ENCODE measurements around the gene KIZ. TPM values are rescaled to one million over a fixed set of nuclear protein-coding genes. Genes with fewer than 3 reads are reported as not detected.

Gene KIZ
- total RNA-seq, 1 experiment from 2014 or later: 9.1 TPM

GRCh38 chr20:21270806-21271205, 144.9 kb downstream of the KIZ start:
- ChIA-PET CTCF (interaction anchor here (0.6 kb wide), 1 partner anchor 151 kb away, joined by 7 read pairs; no protein-coding TSS in a partner anchor), POLR2A (ENCODE audit: low non-redundant PET) (no interaction called here)
- H3K9me3 ChIP-seq (ENCODE audit: low read depth, low read length, poor library complexity, severe bottlenecking): no peaks in the 10 kb centered on the region
- H3K27ac ChIP-seq (ENCODE audit: low read depth, low read length, poor library complexity, severe bottlenecking): no peak overlapping the region
- H3K4me1 ChIP-seq (ENCODE audit: insufficient read depth, low read length, poor library complexity, severe bottlenecking): no peaks in the 10 kb centered on the region
- intact Hi-C loops (cut with micrococcal nuclease; ENCODE audit: unreplicated experiment): no loop called here
- no TSS peak for BruUV-seq (replicated peaks)
- no peaks in the 10 kb centered on the region for H3K27me3 ChIP-seq (replicated peaks; ENCODE audit: insufficient read depth, low read depth, low read length, poor library complexity)
- H3K4me3 ChIP-seq (ENCODE audit: low read depth, low read length, poor library complexity, severe bottlenecking): no peak overlapping the region
- TF ChIP-seq CTCF (conservative IDR thresholded peaks at IDR 0.05; ENCODE audit: low read depth, low read length) (no peak), EZH2 (IDR thresholded peaks at IDR 0.05; ENCODE audit: borderline replicate concordance, low read depth, low read length, poor library complexity, severe bottlenecking) (no peak)
- H3K36me3 ChIP-seq (ENCODE audit: insufficient read depth, low read length, poor library complexity, severe bottlenecking): no peaks in the 10 kb centered on the region
- no peak for DNase-seq (ENCODE audit: low spot score)

GRCh38 chr20:21272279-21272678, 146.4 kb downstream of the KIZ start:
- CTCF ChIA-PET: no interaction called here
- BruUV-seq (replicated peaks): no TSS peak
- no peak overlapping the region for H3K4me3 ChIP-seq (ENCODE audit: low read depth, low read length, poor library complexity, severe bottlenecking)
- DNase-seq (ENCODE audit: low spot score): no peak
- no peaks in the 10 kb centered on the region for H3K9me3 ChIP-seq (ENCODE audit: low read depth, low read length, poor library complexity, severe bottlenecking)
- H3K27me3 ChIP-seq (replicated peaks; ENCODE audit: insufficient read depth, low read depth, low read length, poor library complexity): no peaks in the 10 kb centered on the region
- POLR2A ChIA-PET (ENCODE audit: low non-redundant PET): no interaction called here
- TF ChIP-seq CTCF (conservative IDR thresholded peaks at IDR 0.05; ENCODE audit: low read depth, low read length): no peak
- no peak for TF ChIP-seq EZH2 (IDR thresholded peaks at IDR 0.05; ENCODE audit: borderline replicate concordance, low read depth, low read length, poor library complexity, severe bottlenecking)
- intact Hi-C loops (cut with micrococcal nuclease; ENCODE audit: unreplicated experiment): no loop called here
- H3K27ac ChIP-seq (ENCODE audit: low read depth, low read length, poor library complexity, severe bottlenecking): no peak overlapping the region
- no peaks in the 10 kb centered on the region for H3K36me3 ChIP-seq (ENCODE audit: insufficient read depth, low read length, poor library complexity, severe bottlenecking)
- H3K4me1 ChIP-seq (ENCODE audit: insufficient read depth, low read length, poor library complexity, severe bottlenecking): no peaks in the 10 kb centered on the region

- no peak for DNase-seq (ENCODE audit: low spot score)
- no peak overlapping the region for H3K4me3 ChIP-seq (ENCODE audit: low read depth, low read length, poor library complexity, severe bottlenecking)
- H3K27me3 ChIP-seq (replicated peaks; ENCODE audit: insufficient read depth, low read depth, low read length, poor library complexity): no peaks in the 10 kb centered on the region
- CTCF ChIA-PET: no interaction called here
- POLR2A ChIA-PET (ENCODE audit: low non-redundant PET): interaction anchor here (0.6 kb wide), 1 partner anchor 19 kb away, joined by 3 read pairs; no protein-coding TSS in a partner anchor
- TF ChIP-seq EZH2 (IDR thresholded peaks at IDR 0.05; ENCODE audit: borderline replicate concordance, low read depth, low read length, poor library complexity, severe bottlenecking): no peak
- no peak for TF ChIP-seq CTCF (conservative IDR thresholded peaks at IDR 0.05; ENCODE audit: low read depth, low read length)
- no peaks in the 10 kb centered on the region for H3K4me1 ChIP-seq (ENCODE audit: insufficient read depth, low read length, poor library complexity, severe bottlenecking)
- no TSS peak for BruUV-seq (replicated peaks)
- intact Hi-C loops (cut with micrococcal nuclease; ENCODE audit: unreplicated experiment): no loop called here
- no peaks in the 10 kb centered on the region for H3K36me3 ChIP-seq (ENCODE audit: insufficient read depth, low read length, poor library complexity, severe bottlenecking)
- no peaks in the 10 kb centered on the region for H3K9me3 ChIP-seq (ENCODE audit: low read depth, low read length, poor library complexity, severe bottlenecking)
- H3K27ac ChIP-seq (ENCODE audit: low read depth, low read length, poor library complexity, severe bottlenecking): no peak overlapping the region
Measured at GRCh38 chr20:21272679-21273078, 146.8 kb downstream of the KIZ start.

All from A673 (cell line).